Neural progenitor cell (in vitro differentiated cells): ENCODE measurements around the gene RERE. TPM values are rescaled to one million over a fixed set of nuclear protein-coding genes. Genes with fewer than 3 reads are reported as not detected.

Source experiments
- DNase-seq: peaks from one replicate; pipeline ENCODE4 v3.0.0-alpha.2; 2016; ENCODE audit warnings: low spot score
- H2AFZ ChIP-seq: fragments of 200-600 bp; sonication (generic); replicated peaks from 2 replicates; pipeline ENCODE4 v1.6.1; 2016; ENCODE audit warnings: antibody characterized with exemption
- H3F3A ChIP-seq: fragments of 200-600 bp; sonication (generic); 2 replicates; pipeline ENCODE4 v1.6.1; 2016; ENCODE audit warnings: antibody characterized with exemption, low read depth
- H3K27ac ChIP-seq: fragments of 200-600 bp; sonication (generic); 2 replicates; pipeline ENCODE4 v1.5.1; 2016; ENCODE audit warnings: mild to moderate bottlenecking
- H3K27me3 ChIP-seq: fragments of 200-600 bp; sonication (generic); 2 replicates; pipeline ENCODE4 v1.6.1; 2016; ENCODE audit warnings: mild to moderate bottlenecking, moderate library complexity
- H3K36me3 ChIP-seq: fragments of 200-600 bp; sonication (generic); 2 replicates; pipeline ENCODE4 v1.5.1; 2016
- H3K4me1 ChIP-seq: fragments of 200-600 bp; sonication (generic); 2 replicates; pipeline ENCODE4 v1.6.1; 2016; ENCODE audit warnings: mixed run types
- H3K4me2 ChIP-seq: fragments of 200-600 bp; sonication (generic); 2 replicates; pipeline ENCODE4 v1.6.1; 2016
- H3K4me3 ChIP-seq: fragments of 200-600 bp; sonication (generic); 2 replicates; pipeline ENCODE4 v1.5.1; 2016
- H3K79me2 ChIP-seq: fragments of 200-600 bp; sonication (generic); 2 replicates; pipeline ENCODE4 v1.6.1; 2016; ENCODE audit warnings: low read depth
- H3K9ac ChIP-seq: fragments of 200-600 bp; sonication (generic); 2 replicates; pipeline ENCODE4 v1.6.1; 2016
- H3K9me3 ChIP-seq: fragments of 200-600 bp; sonication (generic); 2 replicates; pipeline ENCODE4 v1.5.1; 2016; ENCODE audit warnings: low read depth
- H4K20me1 ChIP-seq: fragments of 200-600 bp; sonication (generic); 2 replicates; pipeline ENCODE4 v1.6.1; 2016; ENCODE audit warnings: low read depth
- H3K27ac Mint-ChIP-seq: 3 replicates; pipeline ENCODE4 v1.8.0; 2021; ENCODE audit warnings: mixed read lengths
- H3K27me3 Mint-ChIP-seq: 2 replicates; pipeline ENCODE4 v1.8.0; 2022; ENCODE audit warnings: low read depth, mild to moderate bottlenecking, inconsistent platforms, moderate library complexity, mixed read lengths; ENCODE audit not compliant: insufficient read depth
- H3K36me3 Mint-ChIP-seq: 3 replicates; pipeline ENCODE4 v1.8.0; 2021; ENCODE audit warnings: mixed read lengths
- H3K4me1 Mint-ChIP-seq: 3 replicates; pipeline ENCODE4 v1.8.0; 2021; ENCODE audit warnings: mixed read lengths
- H3K4me3 Mint-ChIP-seq: 3 replicates; pipeline ENCODE4 v1.8.0; 2021; ENCODE audit warnings: mild to moderate bottlenecking, moderate library complexity, mixed read lengths
- H3K9me3 Mint-ChIP-seq: 3 replicates; pipeline ENCODE4 v1.8.0; 2020; ENCODE audit warnings: mixed read lengths
- CTCF ChIP-seq: fragments of 200-600 bp; sonication (generic); IDR thresholded peaks from 2 replicates; pipeline ENCODE4 v1.5.1; 2017; ENCODE audit warnings: antibody characterized with exemption, mild to moderate bottlenecking
- EZH2 ChIP-seq: fragments of 200-600 bp; sonication (generic); IDR thresholded peaks from 2 replicates; pipeline ENCODE4 v1.6.1; 2017; ENCODE audit warnings: antibody characterized with exemption, mild to moderate bottlenecking, moderate library complexity
- EZH2phosphoT487 ChIP-seq: fragments of 200-600 bp; sonication (generic); IDR thresholded peaks from 2 replicates; pipeline ENCODE4 v1.6.1; 2017; ENCODE audit warnings: antibody characterized with exemption
- total RNA-seq: library from RNA; depleted of rRNA; stranded (reverse); fragments of >200 nt; gene quantifications from 2 replicates; pipeline ENCODE4 v1.2.3, GENCODE V29; 2015; ENCODE audit warnings: low replicate concordance

The RERE gene
- total RNA-seq, 1 donor from 2014 or later = 29.8 TPM

DNA sequence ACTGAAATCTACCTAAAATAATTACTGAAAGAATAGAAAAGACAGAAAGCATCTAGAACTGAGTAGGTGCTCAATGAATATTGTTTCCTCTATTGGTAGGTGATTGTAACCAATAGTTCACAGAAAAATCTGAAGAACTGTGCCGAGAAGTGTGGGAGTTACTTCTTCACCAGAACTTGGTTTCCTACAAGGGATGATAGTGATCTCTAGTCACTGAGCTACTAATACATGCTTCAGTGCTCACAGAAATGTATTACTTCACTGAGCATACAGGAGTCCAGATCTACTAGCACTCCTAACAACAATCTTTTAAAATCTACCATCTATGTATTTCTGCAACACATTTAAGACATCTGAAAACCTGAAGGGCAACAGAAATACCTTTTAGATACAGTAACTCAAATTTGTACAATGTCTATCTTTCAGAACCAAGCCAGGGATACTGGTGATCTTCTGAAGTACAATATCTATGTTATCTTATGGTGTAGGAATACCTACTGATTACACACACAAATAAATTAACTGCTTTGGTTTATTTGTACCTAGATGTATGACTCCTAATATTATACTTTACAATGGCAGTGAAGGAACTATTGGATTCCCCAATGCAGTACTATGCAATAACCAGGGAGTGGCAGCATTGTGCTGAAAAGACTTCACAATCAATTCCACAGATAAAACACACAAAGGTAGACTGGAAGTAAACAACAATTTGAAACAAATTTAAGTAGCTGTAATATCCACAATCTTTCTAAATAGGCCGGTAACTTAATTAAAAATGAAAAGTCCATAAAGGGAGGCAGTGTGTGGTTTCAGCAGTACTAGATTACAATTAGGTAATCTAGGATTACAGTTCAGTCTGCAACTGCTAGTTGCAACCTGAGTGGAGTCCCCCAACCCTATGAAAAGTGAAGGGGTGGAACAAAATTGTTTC, 256.6 kb downstream of the RERE start:
- peak; percentile 67 for DNase-seq
- Mint-ChIP-seq H3K9me3 (no peaks in the 10 kb centered on the region), H3K36me3 (peaks cover 16% of the 10 kb centered on the region), H3K4me3 (no peak overlapping the region), H3K27me3 (no peaks in the 10 kb centered on the region), H3K27ac (peak overlapping the region; percentile 37), H3K4me1 (peaks cover 57% of the 10 kb centered on the region)
- Histone ChIP-seq H2AFZ (no peak overlapping the region), H3F3A (peaks cover 15% of the 10 kb centered on the region), H3K4me3 (no peak overlapping the region), H3K27ac (peak overlapping the region; percentile 48), H3K4me2 (no peak overlapping the region), H4K20me1 (peaks cover 73% of the 10 kb centered on the region), H3K9me3 (no peaks in the 10 kb centered on the region), H3K79me2 (peaks cover 95% of the 10 kb centered on the region), H3K4me1 (peaks cover 4% of the 10 kb centered on the region), H3K9ac (no peak overlapping the region), H3K27me3 (no peaks in the 10 kb centered on the region), H3K36me3 (no peaks in the 10 kb centered on the region)
- peak; percentile 95 for TF ChIP-seq CTCF
- no peak for TF ChIP-seq EZH2phosphoT487
- no peak for TF ChIP-seq EZH2

DNA sequence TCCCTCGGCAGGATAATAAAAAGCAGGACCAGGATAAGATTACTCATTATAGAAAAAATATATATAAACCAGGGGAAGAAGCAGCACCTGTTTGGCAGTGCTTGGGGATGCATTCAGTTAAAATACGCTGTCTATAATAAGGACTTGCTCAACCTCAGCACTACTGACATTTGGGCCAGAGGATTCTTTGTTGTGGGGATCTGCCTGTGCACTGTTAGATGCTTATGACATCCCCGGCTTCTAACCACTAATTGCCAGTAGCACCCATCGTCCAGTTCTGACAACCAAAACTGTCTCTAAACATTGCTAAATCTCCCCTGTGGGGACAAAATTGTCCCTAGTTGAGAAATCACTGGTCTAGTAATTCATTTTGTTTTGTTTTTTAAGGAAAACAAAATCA, 257.4 kb downstream of the RERE start:
- no peak for TF ChIP-seq EZH2
- no peak for TF ChIP-seq CTCF
- TF ChIP-seq EZH2phosphoT487 = no peak
- DNase-seq = no peak
- Histone ChIP-seq H3F3A (peaks cover 15% of the 10 kb centered on the region), H3K9ac (no peak overlapping the region), H4K20me1 (peaks cover 70% of the 10 kb centered on the region), H3K9me3 (no peaks in the 10 kb centered on the region), H3K36me3 (peaks cover 5% of the 10 kb centered on the region), H3K4me1 (peaks cover 4% of the 10 kb centered on the region), H3K4me3 (no peak overlapping the region), H3K27me3 (no peaks in the 10 kb centered on the region), H3K79me2 (peaks cover 95% of the 10 kb centered on the region), H2AFZ (no peak overlapping the region), H3K4me2 (no peak overlapping the region), H3K27ac (no peak overlapping the region)
- peaks cover under 1% of the 10 kb centered on the region for H3K27me3 Mint-ChIP-seq
- peaks cover 23% of the 10 kb centered on the region for H3K36me3 Mint-ChIP-seq
- no peaks in the 10 kb centered on the region for H3K9me3 Mint-ChIP-seq
- no peak overlapping the region for H3K27ac Mint-ChIP-seq
- H3K4me1 Mint-ChIP-seq = peaks cover 61% of the 10 kb centered on the region
- no peak overlapping the region for H3K4me3 Mint-ChIP-seq

GRCh38 chr1:8555582-8555981, 261.9 kb downstream of the RERE start:
- no peak overlapping the region for H3K4me2 ChIP-seq
- peaks cover 35% of the 10 kb centered on the region for H3F3A ChIP-seq
- no peak overlapping the region for H3K9ac ChIP-seq
- no peak for DNase-seq
- no peaks in the 10 kb centered on the region for H3K27me3 ChIP-seq
- peaks cover 5% of the 10 kb centered on the region for H3K36me3 ChIP-seq
- Mint-ChIP-seq H3K4me1 (peaks cover 63% of the 10 kb centered on the region), H3K4me3 (no peak overlapping the region), H3K27ac (no peak overlapping the region), H3K9me3 (no peaks in the 10 kb centered on the region), H3K36me3 (peaks cover 32% of the 10 kb centered on the region), H3K27me3 (peaks cover 4% of the 10 kb centered on the region)
- H3K4me3 ChIP-seq = no peak overlapping the region
- H3K79me2 ChIP-seq = peaks cover 90% of the 10 kb centered on the region
- peaks cover 73% of the 10 kb centered on the region for H4K20me1 ChIP-seq
- H3K9me3 ChIP-seq = no peaks in the 10 kb centered on the region
- peaks cover 26% of the 10 kb centered on the region for H3K4me1 ChIP-seq
- H3K27ac ChIP-seq = no peak overlapping the region
- TF ChIP-seq CTCF = no peak
- no peak for TF ChIP-seq EZH2phosphoT487
- no peak for TF ChIP-seq EZH2
- H2AFZ ChIP-seq = no peak overlapping the region
